Stimulated activated CD4-positive, alpha-beta T cell treated with anti-CD3 and anti-CD28 coated beads, Interleukin-15, amount 100 ng/mL, for 48 hours (primary cell): ENCODE measurements around the gene NRXN3.
"Not testable (repeated sequence)": the region's sequence is repeated elsewhere in the genome, so short reads cannot be mapped to it uniquely, and the experiment has no call there.

Experiments used
- DNase-seq, 2 donors: peaks; one replicate each; pipeline ENCODE4 v3.0.0-alpha.2; 2020; ENCODE audit warnings: low read depth in 2 of 2

NRXN3 gene

DNA sequence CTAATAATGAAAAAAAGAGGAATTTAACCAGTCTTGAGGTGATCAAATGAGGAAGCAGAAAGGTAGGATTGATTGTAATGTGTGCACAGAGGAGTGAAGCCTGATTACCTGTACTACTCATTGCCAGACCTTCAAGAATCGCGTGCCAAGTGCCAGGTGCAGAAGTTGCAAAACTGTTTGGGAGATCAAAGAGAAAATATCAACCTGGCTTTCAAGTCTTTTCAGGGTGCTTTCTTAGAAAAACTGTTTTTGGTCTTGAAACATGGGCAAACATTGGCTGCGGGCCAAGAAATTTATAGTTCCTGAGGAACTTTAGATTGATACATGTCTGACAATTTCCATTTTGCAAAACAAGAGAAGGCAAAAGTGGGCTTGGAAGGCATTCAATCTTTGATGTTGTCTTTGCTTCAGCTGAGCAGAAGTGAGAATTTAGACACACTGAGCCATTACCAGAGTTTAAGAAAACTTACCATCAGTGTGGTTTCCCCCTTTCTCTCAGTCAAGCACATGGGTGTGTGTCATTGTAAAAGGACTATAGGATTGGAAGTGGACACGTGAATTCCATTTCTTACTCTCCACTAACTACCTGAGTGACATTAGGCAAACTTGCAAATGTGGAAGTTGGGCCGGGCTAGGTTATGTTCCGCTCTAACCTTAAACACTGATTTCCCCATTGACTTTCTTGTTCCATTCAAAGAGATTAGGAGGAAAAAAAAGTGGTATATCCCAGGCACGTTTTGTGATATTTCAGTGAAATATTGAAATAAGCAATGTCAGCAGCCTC is 1555.0 kb downstream of the NRXN3 start:
- DNase-seq, result no peak

GRCh38 chr14:79727900-79728299 is 1557.7 kb downstream of the NRXN3 start:
- no peak for DNase-seq

DNA sequence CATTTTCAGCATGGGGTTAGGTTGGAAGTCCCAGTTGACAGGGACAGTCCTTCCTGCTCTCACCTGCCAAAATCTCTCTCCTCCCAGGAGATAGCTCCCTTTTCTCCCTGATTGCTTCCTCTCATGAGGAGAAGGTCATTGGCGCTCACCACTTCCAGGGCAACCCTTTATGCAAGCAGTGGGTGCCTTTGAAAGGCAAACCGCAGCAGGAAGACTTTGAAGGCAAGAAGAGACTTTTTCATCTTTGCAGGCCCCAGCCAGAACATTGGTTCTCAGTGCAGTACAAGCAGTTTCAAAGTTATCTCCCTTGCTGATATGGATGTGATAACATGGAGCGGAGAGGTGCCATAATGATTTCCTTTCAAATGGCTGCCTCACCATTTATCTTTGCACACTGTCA is 1558.2 kb downstream of the NRXN3 start:
- DNase-seq, result no peak

- no peak for DNase-seq
Measured at GRCh38 chr14:79729731-79730130, 1559.6 kb downstream of the NRXN3 start.

- no peak for DNase-seq
Measured at GRCh38 chr14:79730196-79730595, 1560.0 kb downstream of the NRXN3 start.

DNA sequence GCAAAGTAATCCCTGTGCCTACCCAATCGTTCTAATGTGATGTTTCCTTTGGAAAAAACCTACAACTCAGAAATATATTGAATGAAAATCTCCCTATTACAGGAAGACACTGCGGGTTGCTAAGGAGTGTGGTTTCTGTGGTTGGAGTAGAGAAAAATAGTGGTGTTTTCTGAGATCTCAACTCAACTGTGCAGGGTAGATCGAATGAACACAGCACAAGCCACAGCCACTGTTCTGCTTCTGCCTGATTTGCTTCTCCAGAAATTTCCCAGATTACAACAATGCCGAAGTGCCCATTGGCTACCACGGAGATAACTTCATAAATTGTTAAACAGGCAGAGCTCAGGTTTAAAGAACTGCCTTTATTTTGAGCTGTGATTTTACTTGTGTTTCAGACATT is 1560.8 kb downstream of the NRXN3 start:
- no peak for DNase-seq

- no peak for DNase-seq
Measured at GRCh38 chr14:79732911-79733655, 1562.9 kb downstream of the NRXN3 start.

DNA sequence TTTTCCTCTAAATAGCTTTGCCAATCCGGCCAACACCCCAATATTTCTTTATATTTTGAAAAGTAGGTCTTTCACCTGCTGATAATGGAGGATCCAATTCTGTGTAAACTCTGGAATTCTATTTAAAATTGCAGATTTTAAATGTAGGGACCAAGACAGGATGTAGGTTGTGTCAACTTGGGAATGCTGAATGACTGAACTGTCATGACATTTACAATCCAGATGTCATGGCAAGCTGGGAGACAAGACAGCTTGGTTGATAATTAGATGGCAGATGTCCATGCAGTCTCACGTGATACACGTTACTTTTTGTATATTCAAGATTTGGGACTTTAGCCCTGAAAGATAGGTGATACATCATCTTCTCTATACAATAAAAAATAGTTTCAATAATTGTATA is 1564.0 kb downstream of the NRXN3 start:
- no peak for DNase-seq

GRCh38 chr14:79734656-79735055 is 1564.5 kb downstream of the NRXN3 start:
- no peak for DNase-seq

- DNase-seq, result no peak
Measured at GRCh38 chr14:79735121-79735520, 1564.9 kb downstream of the NRXN3 start.

DNA sequence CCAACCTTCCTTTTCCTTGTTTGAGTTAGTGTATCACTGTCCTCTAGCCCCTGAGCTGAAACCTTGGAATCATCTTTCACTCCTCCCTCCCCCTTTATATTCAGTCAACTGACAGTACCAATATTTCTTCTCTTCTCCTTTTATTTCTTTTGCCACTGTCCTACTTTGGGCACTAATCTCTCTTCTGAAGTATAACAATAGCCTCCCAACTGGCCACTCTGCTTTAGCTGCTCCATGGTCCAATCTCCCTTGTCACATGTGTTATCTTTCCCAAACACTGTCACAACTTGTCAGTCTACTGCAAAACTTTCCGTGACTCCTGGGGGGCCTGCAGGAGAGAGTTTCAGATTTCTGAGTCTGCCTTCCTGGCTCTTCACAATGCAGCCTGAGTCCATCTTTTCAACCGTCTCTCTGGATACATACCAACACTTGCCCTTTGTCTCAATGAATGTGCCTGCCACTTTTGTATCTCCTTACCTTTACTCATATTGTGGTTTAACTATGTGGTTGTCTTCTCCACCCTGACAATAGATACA is 1570.0 kb downstream of the NRXN3 start:
- DNase-seq, result no peak

DNA sequence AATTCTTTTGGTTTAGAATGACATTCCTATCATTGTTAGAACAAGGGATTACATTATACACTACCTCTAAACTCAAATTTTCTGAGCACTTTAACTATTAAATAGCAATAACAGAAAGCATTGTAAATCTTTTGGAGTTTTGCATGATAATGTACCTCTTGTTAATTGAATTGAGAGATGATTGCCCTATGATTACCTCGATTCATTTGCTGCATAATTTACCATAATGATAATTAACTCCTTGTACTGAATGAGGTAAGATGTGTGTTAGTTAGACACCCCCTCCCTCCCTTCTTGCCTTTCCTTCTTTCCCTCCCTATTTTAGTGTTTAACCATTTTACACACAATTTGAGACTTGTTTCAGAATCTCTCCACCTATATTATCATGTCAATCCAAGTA is 1572.0 kb downstream of the NRXN3 start:
- DNase-seq, result no peak

- no peak for DNase-seq
Measured at GRCh38 chr14:79745046-79745445, 1574.9 kb downstream of the NRXN3 start.

- DNase-seq, result no peak
Measured at GRCh38 chr14:79749065-79749464, 1578.9 kb downstream of the NRXN3 start.

DNA sequence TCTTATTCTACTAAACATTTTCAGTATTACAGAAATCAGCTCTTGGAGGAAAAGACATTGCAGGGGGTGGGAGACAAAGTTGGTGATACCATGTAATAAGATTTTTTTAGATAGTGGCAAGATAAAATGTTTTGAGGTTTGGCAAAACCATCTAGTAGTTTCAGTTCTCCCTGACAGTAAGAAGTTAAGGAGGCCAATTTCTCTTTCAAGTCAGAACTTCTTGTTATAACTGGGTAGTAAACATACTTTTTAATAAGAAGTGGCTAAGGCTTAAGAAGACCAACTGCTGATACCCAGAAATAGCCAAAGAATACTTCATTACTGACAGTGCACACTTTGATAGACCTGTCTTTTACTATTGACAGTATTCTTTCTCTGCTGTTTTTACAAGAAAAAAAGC is 1588.8 kb downstream of the NRXN3 start:
- no peak for DNase-seq

DNA sequence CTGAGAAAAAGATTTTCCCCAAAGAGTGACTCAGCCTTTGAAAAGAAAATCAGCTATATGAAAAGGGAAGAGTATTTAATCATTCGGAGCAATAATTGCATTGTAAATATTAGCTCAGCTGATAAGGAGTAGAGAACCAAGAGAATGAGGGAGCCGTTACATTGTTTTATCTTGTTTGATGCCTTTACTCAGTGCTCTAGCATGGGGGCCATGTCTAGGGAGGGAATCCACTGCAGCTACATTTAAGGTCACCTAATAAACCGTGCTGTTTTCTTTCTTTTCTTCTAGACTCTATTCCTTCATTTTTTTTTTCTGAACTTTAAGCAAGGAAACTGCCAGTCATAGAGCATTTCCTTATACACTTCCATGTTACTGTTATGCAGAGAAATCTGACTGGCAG is 1594.2 kb downstream of the NRXN3 start:
- DNase-seq, result no peak

DNA sequence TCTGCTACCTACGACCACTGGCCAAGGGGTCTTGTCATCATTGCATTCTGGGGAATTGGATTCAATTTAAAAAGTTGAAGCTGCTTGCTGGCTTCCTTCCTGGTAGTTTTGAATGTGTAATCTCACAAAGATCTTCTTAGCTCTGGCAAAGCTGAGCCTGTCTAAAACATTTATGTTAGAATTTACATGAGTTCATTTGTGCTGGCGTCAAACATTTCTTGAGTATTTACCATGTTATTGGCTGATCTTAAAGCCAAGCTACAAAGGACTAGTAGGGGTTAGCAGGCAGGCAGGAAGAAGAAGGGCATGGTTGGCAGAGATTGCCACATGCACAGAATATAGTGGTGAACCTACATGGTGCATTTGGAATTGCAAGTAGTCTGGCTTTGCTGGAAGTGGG is 1596.3 kb downstream of the NRXN3 start:
- no peak for DNase-seq

- no peak for DNase-seq
Measured at GRCh38 chr14:79767251-79767650, 1597.1 kb downstream of the NRXN3 start.

- DNase-seq, result not testable (repeated sequence)
Measured at GRCh38 chr14:79767721-79768120, 1597.5 kb downstream of the NRXN3 start.

- no peak for DNase-seq
Measured at GRCh38 chr14:79781882-79782281, 1611.7 kb downstream of the NRXN3 start.

GRCh38 chr14:79783041-79783440 is 1612.9 kb downstream of the NRXN3 start:
- DNase-seq, result no peak

DNA sequence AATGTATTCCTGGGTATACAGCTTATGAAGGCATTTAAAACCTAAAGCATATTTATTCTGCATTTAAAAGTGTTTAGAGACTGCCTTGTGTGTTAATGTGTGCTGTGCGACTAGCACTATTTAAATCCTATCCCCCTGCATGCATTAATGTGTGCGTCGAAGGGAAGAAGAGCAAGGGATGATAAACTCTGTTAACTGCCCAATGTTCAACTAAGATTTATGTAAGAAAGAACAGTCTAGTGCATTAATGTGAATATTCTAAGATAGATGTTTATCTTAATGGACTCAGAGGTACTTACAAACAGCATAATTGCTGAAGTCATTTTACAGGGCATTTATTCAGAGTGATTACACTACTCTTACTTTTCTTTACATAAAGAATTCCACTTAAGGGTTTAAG is 1616.3 kb downstream of the NRXN3 start:
- DNase-seq, result no peak

- no peak for DNase-seq
Measured at GRCh38 chr14:79788346-79788745, 1618.2 kb downstream of the NRXN3 start.
